Prostate gland (tissue), 2 donors: ENCODE data around the gene GSS. TPM values are rescaled to one million over a fixed set of nuclear protein-coding genes. Genes with fewer than 3 reads are reported as not detected.

Experiments used
- DNase-seq: peaks from one replicate; pipeline ENCODE4 v3.0.0-alpha.2; 2019; ENCODE audit warnings: low spot score
- H3K27ac ChIP-seq, 2 donors: fragments of 200-600 bp; sonication (generic); 2 replicates each; pipeline ENCODE4 v1.5.1; 2017 to 2019
- H3K27me3 ChIP-seq: fragments of 200-600 bp; sonication (generic); replicated peaks from 2 replicates; pipeline ENCODE4 v1.5.1; 2019; ENCODE audit not compliant: insufficient read depth
- H3K36me3 ChIP-seq, 2 donors: fragments of 200-600 bp; sonication (generic); 1 replicate in 1 of 2; 2 replicates in 1 of 2; pipeline versions ENCODE4 v1.5.1 to v1.8.1; 2017 to 2019
- H3K4me1 ChIP-seq: fragments of 200-600 bp; sonication (generic); replicated peaks from 2 replicates; pipeline ENCODE4 v1.5.1; 2019
- H3K4me3 ChIP-seq, 2 donors: fragments of 200-600 bp; sonication (generic); 2 replicates each; pipeline ENCODE4 v1.5.1; 2017 to 2019
- H3K9me3 ChIP-seq: fragments of 200-600 bp; sonication (generic); 2 replicates; pipeline ENCODE4 v1.5.1; 2017
- POLR2A ChIP-seq: fragments of 450-650 bp; IDR thresholded peaks from one replicate; pipeline ENCODE4 v1.6.1; 2016; ENCODE audit warnings: antibody characterized with exemption, mild to moderate bottlenecking
- POLR2AphosphoS5 ChIP-seq: sonication (generic); formaldehyde crosslinking; IDR thresholded peaks from one replicate; pipeline ENCODE4 v1.6.1; 2017; ENCODE audit warnings: antibody characterized with exemption
- WGBS: methylation state at CpG from one replicate; pipeline ENCODE4 v1.1.5; 2018; 5-methylcytosine and 5-hydroxymethylcytosine counted together
- intact Hi-C: fragments of 100-400 bp; cut with DNase I; formaldehyde crosslinking; loops from one replicate; pipeline ENCODE4 v1.14.2; 2022
- total RNA-seq, 2 donors: library from RNA; depleted of rRNA; stranded (reverse); fragments of >200 nt; gene quantifications; one replicate each; pipeline ENCODE4 v1.1.0, GENCODE V29; 2016
- TF ChIP-seq, protein P1 (sequence below), 4 experiments: fragments of 200-600 bp in 2 of 4; fragments of 450-650 bp in 2 of 4; sonication (generic) in 2 of 4; IDR thresholded peaks; 1 replicate in 3 of 4; 2 replicates in 1 of 4; pipeline ENCODE4 v1.5.1; 2016 to 2019; ENCODE audit warnings: antibody characterized with exemption in 4 of 4, mild to moderate bottlenecking in 2 of 4, moderate library complexity in 2 of 4

The GSS gene
- total RNA-seq, 2 donors from 2014 or later: 84.4 to 101 TPM

- H3K4me3 ChIP-seq: no peak overlapping the region
- no peak for DNase-seq
- intact Hi-C loops: no loop called here
- TF ChIP-seq POLR2A: no peak
- no peaks in the 10 kb centered on the region for H3K4me1 ChIP-seq
- no peaks in the 10 kb centered on the region for H3K9me3 ChIP-seq
- H3K36me3 ChIP-seq: no peaks in the 10 kb centered on the region
- 84% methylated on average over 3 of the region's 3 CpGs for WGBS
- H3K27me3 ChIP-seq: no peaks in the 10 kb centered on the region
- no peak overlapping the region for H3K27ac ChIP-seq
These were observed 34.2 kb downstream of the GSS start for GRCh38 chr20:34921436-34921835.

GRCh38 chr20:34920055-34920454, 35.6 kb downstream of the GSS start:
- no peaks in the 10 kb centered on the region for H3K4me1 ChIP-seq
- H3K27ac ChIP-seq: no peak overlapping the region
- no peak for TF ChIP-seq POLR2AphosphoS5
- TF ChIP-seq, protein P1, sequence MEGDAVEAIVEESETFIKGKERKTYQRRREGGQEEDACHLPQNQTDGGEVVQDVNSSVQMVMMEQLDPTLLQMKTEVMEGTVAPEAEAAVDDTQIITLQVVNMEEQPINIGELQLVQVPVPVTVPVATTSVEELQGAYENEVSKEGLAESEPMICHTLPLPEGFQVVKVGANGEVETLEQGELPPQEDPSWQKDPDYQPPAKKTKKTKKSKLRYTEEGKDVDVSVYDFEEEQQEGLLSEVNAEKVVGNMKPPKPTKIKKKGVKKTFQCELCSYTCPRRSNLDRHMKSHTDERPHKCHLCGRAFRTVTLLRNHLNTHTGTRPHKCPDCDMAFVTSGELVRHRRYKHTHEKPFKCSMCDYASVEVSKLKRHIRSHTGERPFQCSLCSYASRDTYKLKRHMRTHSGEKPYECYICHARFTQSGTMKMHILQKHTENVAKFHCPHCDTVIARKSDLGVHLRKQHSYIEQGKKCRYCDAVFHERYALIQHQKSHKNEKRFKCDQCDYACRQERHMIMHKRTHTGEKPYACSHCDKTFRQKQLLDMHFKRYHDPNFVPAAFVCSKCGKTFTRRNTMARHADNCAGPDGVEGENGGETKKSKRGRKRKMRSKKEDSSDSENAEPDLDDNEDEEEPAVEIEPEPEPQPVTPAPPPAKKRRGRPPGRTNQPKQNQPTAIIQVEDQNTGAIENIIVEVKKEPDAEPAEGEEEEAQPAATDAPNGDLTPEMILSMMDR (IDR thresholded peaks at IDR 0.05): no peak
- no peak for TF ChIP-seq POLR2A
- intact Hi-C loops: no loop called here
- DNase-seq: no peak
- no peak overlapping the region for H3K4me3 ChIP-seq
- H3K9me3 ChIP-seq: no peaks in the 10 kb centered on the region
- no peaks in the 10 kb centered on the region for H3K36me3 ChIP-seq
- no peaks in the 10 kb centered on the region for H3K27me3 ChIP-seq

GRCh38 chr20:34916774-34917354, 38.7 kb downstream of the GSS start:
- TF ChIP-seq POLR2AphosphoS5 (no peak), POLR2A (no peak)
- TF ChIP-seq, protein P1 (IDR thresholded peaks at IDR 0.05): no peak
- DNase-seq: no peak
- H3K27ac ChIP-seq: no peak overlapping the region

DNA sequence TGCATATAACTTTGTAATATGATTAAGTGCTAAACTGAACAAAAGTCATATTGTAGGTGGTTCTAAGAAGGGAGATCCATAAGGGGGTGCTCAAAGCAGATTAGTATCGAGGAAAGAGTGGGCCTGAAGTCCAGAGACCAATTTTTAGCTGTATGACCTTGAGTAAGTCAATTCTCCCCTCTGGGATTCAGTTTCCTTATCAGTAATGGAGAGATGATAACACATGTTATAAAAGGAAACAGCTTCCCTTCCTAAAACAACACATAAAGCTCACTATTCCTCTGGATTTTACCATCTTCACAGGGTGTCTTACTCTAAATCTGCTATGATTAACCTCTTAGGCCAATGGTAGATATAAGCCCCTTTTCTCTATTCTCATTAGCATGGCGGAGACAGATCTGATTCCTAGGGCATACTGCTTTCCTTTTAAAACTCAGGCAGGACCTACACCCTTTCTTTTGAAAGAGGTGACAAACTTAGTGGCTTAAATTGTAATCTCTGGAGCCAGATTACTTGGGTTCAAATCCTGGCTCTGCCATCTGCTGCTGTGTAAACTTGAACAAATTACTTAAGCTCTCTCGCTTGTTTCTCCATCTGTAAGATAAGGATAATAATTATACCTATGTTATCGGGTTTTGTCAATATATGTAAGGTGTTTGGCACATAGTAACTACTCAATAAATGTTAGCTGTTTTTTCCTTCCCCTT, 39.7 kb downstream of the GSS start:
- H3K27ac ChIP-seq: no peak overlapping the region
- no peaks in the 10 kb centered on the region for H3K27me3 ChIP-seq
- no peaks in the 10 kb centered on the region for H3K9me3 ChIP-seq
- TF ChIP-seq, protein P1 (IDR thresholded peaks at IDR 0.05): no peak
- TF ChIP-seq POLR2A (no peak), POLR2AphosphoS5 (no peak)
- intact Hi-C loops: no loop called here
- no peak for DNase-seq
- 90% methylated on average over 4 of the region's 4 CpGs for WGBS
- no peaks in the 10 kb centered on the region for H3K36me3 ChIP-seq
- H3K4me3 ChIP-seq: no peak overlapping the region
- no peaks in the 10 kb centered on the region for H3K4me1 ChIP-seq

More at GRCh38 chr20:34916774-34917354, 38.7 kb downstream of the GSS start:
- H3K4me1 ChIP-seq: no peaks in the 10 kb centered on the region
- no peaks in the 10 kb centered on the region for H3K27me3 ChIP-seq
- H3K9me3 ChIP-seq: no peaks in the 10 kb centered on the region
- 70% methylated on average over 2 of the region's 2 CpGs for WGBS
- no peaks in the 10 kb centered on the region for H3K36me3 ChIP-seq
- intact Hi-C loops: no loop called here
- H3K4me3 ChIP-seq: no peak overlapping the region

DNA sequence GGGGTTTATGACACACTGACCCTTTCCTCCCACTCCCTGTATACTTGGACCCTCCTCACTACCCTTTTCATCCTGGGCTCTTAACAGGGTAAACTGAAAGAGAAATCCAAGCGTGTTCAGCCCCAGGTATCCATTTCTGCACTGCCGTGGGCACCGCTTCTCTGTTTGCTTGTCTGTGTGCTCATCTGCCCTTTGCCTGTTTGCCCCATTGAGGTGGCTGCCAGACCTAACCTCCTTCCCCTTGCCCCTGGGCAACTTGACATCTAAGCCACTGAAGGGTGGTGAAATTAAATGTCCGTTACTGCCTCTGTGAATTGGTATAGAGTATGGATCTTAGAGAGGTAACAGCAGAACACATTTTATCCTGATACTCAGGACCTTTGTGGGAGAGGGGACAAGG, 40.5 kb downstream of the GSS start:
- Histone ChIP-seq H3K4me3 (no peak overlapping the region), H3K27me3 (no peaks in the 10 kb centered on the region), H3K4me1 (no peaks in the 10 kb centered on the region), H3K27ac (no peak overlapping the region), H3K9me3 (no peaks in the 10 kb centered on the region), H3K36me3 (no peaks in the 10 kb centered on the region)
- WGBS: 87% methylated on average over 4 of the region's 4 CpGs
- DNase-seq: no peak
- intact Hi-C loops: no loop called here
- TF ChIP-seq POLR2A (no peak), POLR2AphosphoS5 (no peak)
- TF ChIP-seq, protein P1 (IDR thresholded peaks at IDR 0.05): no peak
